Measurements from ENCODE around the gene TMEM205. TPM values are rescaled to one million over a fixed set of nuclear protein-coding genes. Genes with fewer than 3 reads are reported as not detected.

Gene TMEM205
- total and polyA plus RNA-seq, 2 of the 13 experiments (the other 11 are each of a cell fraction or from before 2014, with no cell fraction given): 45.5 to 98.7 TPM

DNA sequence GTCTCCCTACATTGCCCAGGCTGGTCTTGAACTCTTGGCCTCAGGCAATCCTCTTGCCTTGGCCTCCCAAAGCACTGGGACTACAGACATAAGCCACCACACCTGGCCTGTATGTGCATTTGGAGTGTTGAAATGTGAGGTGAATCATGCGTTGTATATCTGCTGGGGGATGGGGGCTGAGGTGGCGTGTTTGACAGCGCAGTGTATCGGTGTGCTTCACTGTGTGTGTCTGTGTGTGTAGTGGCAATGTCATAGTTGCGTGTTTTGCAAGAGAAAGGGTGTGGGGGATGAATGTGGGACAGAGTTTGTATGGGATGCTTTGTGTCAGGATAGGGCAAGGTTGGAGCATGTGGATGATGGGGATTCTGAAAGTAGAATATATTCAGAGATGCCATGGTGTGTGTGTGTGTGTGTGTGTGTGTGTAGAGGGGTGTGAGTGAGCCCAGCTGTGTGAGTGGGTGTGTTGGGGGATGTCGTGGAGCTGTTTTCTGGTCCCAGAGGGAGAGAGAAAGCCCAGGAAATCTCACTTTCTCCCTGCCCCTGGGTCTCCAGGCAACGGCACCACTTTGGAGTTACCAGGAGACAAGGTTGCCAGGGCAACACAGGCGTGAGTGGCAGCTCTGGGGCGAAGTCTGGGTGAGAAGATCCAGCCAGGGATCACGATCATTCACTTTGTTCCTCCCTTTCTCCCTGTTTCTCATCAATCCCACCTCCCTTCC is 27.3 kb upstream of the TMEM205 start:
- WGBS (ENCODE audit: low lambda C conversion rate): 83% methylated on average over 10 of the region's 10 CpGs
- H3K9me3 ChIP-seq (ENCODE audit: low read length): no peaks in the 10 kb centered on the region
- ATAC-seq (no peak), DNase-seq (ENCODE audit: low spot score) (no peak), FAIRE-seq (no peak)
- H3K4me1 ChIP-seq (ENCODE audit: insufficient read depth, low read length): peaks cover 31% of the 10 kb centered on the region
- H4K20me1 ChIP-seq (ENCODE audit: insufficient read depth, low read length): no peaks in the 10 kb centered on the region
- peak overlapping the region; percentile 86; the same call in 1 of the 2 replicates for H3K9ac ChIP-seq (ENCODE audit: insufficient read depth, low read depth, low read length)
- POLR2A ChIA-PET: interaction anchor here (3.3 kb wide), 1 partner anchor 11 kb away, joined by 51 read pairs; the partner anchor contains the start of gene EPOR
- peaks cover 1 to 13% of the 10 kb centered on the region in 2 experiments; a peak in 2 of 5 replicates for H3K36me3 ChIP-seq (replicated peaks in 1 of 2; ENCODE audit: control insufficient read depth in 1 of 2, insufficient read depth in 2 of 2, low read length in 2 of 2)
- no peaks in the 10 kb centered on the region; a peak in 1 of 5 replicates for H3K27me3 ChIP-seq (ENCODE audit: control insufficient read depth in 1 of 2, insufficient read depth in 2 of 2, low read length in 2 of 2)
- H3K79me2 ChIP-seq (ENCODE audit: insufficient read depth, low read length): peaks cover 12% of the 10 kb centered on the region
- TF ChIP-seq RFX3 (CRISPR knock-in tag; IDR thresholded peaks at IDR 0.05): peak; percentile 69
- TF ChIP-seq RFX1 (IDR thresholded peaks at IDR 0.05): peak; percentile 84
- TF ChIP-seq ZC3H13 (CRISPR knock-in tag; IDR thresholded peaks at IDR 0.05): no peak
- TF ChIP-seq ZNF260 (CRISPR knock-in tag; IDR thresholded peaks at IDR 0.05; ENCODE audit: borderline replicate concordance, low read depth): no peak
- peak; percentile 84; the same call in 2 of the 3 replicates for TF ChIP-seq MXI1 (IDR thresholded peaks at IDR 0.05; ENCODE audit: borderline replicate concordance, low read depth, low read length)
- TF ChIP-seq ZIK1 (CRISPR knock-in tag; IDR thresholded peaks at IDR 0.05; ENCODE audit: borderline replicate concordance, low read depth): no peak
- TF ChIP-seq, protein P1, sequence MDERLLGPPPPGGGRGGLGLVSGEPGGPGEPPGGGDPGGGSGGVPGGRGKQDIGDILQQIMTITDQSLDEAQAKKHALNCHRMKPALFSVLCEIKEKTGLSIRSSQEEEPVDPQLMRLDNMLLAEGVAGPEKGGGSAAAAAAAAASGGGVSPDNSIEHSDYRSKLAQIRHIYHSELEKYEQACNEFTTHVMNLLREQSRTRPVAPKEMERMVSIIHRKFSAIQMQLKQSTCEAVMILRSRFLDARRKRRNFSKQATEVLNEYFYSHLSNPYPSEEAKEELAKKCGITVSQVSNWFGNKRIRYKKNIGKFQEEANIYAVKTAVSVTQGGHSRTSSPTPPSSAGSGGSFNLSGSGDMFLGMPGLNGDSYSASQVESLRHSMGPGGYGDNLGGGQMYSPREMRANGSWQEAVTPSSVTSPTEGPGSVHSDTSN (CRISPR knock-in tag; IDR thresholded peaks at IDR 0.05): peak; percentile 78
- TF ChIP-seq, protein P2, sequence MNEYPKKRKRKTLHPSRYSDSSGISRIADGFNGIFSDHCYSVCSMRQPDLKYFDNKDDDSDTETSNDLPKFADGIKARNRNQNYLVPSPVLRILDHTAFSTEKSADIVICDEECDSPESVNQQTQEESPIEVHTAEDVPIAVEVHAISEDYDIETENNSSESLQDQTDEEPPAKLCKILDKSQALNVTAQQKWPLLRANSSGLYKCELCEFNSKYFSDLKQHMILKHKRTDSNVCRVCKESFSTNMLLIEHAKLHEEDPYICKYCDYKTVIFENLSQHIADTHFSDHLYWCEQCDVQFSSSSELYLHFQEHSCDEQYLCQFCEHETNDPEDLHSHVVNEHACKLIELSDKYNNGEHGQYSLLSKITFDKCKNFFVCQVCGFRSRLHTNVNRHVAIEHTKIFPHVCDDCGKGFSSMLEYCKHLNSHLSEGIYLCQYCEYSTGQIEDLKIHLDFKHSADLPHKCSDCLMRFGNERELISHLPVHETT (CRISPR knock-in tag; conservative IDR thresholded peaks at IDR 0.05): no peak
- peak; percentile 99 for TF ChIP-seq RBM22 (optimal IDR thresholded peaks at IDR 0.05; ENCODE audit: low read length)
- TF ChIP-seq ISL2 (CRISPR knock-in tag; IDR thresholded peaks at IDR 0.05): no peak
- TF ChIP-seq RBAK (CRISPR knock-in tag; IDR thresholded peaks at IDR 0.05): no peak
- no peak for TF ChIP-seq TMF1 (CRISPR knock-in tag; IDR thresholded peaks at IDR 0.05; ENCODE audit: low read depth)
- TF ChIP-seq ZNF234 (CRISPR knock-in tag; conservative IDR thresholded peaks at IDR 0.05): no peak
- no peak for TF ChIP-seq ZBTB20 (CRISPR knock-in tag; IDR thresholded peaks at IDR 0.05; ENCODE audit: borderline replicate concordance, low read depth)
- BruUV-seq (replicated peaks): no TSS peak
- intact Hi-C loops (cut with micrococcal nuclease; ENCODE audit: unreplicated experiment) (no loop called here), in situ Hi-C loops (cut with HindIII; ENCODE audit: extremely low pct_ligation_motif_present, low pct_unique_long_range_greater_than_20kb) (no loop called here)
- CTCF ChIA-PET (ENCODE audit: low intra/inter-chr PET ratio, low total read pairs): no interaction called here
- peak overlapping the region in 1 of 3 experiments; percentile 80; a peak in 2 of 6 replicates for H3K4me3 ChIP-seq (replicated peaks in 1 of 3; ENCODE audit: insufficient read depth in 1 of 3, low read depth in 2 of 3, low read length in 3 of 3)
- peak overlapping the region; percentile 92 for H3K4me2 ChIP-seq (ENCODE audit: low read depth, low read length)
- H2AFZ ChIP-seq (ENCODE audit: low read length): no peak overlapping the region
- no peak overlapping the region for H3K27ac ChIP-seq (ENCODE audit: extremely low read length, insufficient read depth, low read length)
